Trophoblast cell (in vitro differentiated cells and primary cell): Measurements from ENCODE around the gene ZNHIT6.

Experiments
- DNase-seq, 2 donors: peaks; one replicate each; pipeline ENCODE4 v3.0.0-alpha.2; 2016
- H2AFZ ChIP-seq: 2 replicates; pipeline ENCODE4 v1.6.1; 2013; ENCODE audit warnings: low read length, moderate library complexity, mild to moderate bottlenecking; ENCODE audit not compliant: insufficient read depth, poor library complexity
- H2AK5ac ChIP-seq: 2 replicates; pipeline ENCODE4 v1.6.1; 2013; ENCODE audit warnings: mild to moderate bottlenecking, low read length
- H2BK120ac ChIP-seq: 2 replicates; pipeline ENCODE4 v1.6.1; 2013; ENCODE audit warnings: low read length, mild to moderate bottlenecking, moderate library complexity; ENCODE audit not compliant: insufficient read depth, poor library complexity
- H2BK12ac ChIP-seq: 2 replicates; pipeline ENCODE4 v1.6.1; 2013; ENCODE audit warnings: mild to moderate bottlenecking, low read length, moderate library complexity
- H2BK5ac ChIP-seq: 2 replicates; pipeline ENCODE4 v1.6.1; 2013; ENCODE audit warnings: low read length, low read depth, moderate library complexity, mild to moderate bottlenecking; ENCODE audit not compliant: poor library complexity
- H3K14ac ChIP-seq: 2 replicates; pipeline ENCODE4 v1.6.1; 2013; ENCODE audit warnings: mild to moderate bottlenecking, low read length
- H3K18ac ChIP-seq: 2 replicates; pipeline ENCODE4 v1.6.1; 2013; ENCODE audit warnings: mild to moderate bottlenecking, low read length
- H3K23ac ChIP-seq: 2 replicates; pipeline ENCODE4 v1.6.1; 2013; ENCODE audit warnings: low read length
- H3K27ac ChIP-seq: 2 replicates; pipeline ENCODE4 v1.5.1; 2013; ENCODE audit warnings: low read depth, mild to moderate bottlenecking, inconsistent platforms, low read length, moderate library complexity
- H3K27me3 ChIP-seq: 2 replicates; pipeline ENCODE4 v1.6.1; 2013; ENCODE audit warnings: inconsistent platforms, mild to moderate bottlenecking, low read length, moderate library complexity; ENCODE audit not compliant: insufficient read depth
- H3K36me3 ChIP-seq, 2 experiments: 1 replicate in 1 of 2; 2 replicates in 1 of 2; pipeline ENCODE4 v1.6.1; 2013; ENCODE audit warnings: low read length in 2 of 2, mild to moderate bottlenecking in 2 of 2, moderate library complexity in 1 of 2; ENCODE audit not compliant: insufficient read depth in 2 of 2, control insufficient read depth in 1 of 2
- H3K4ac ChIP-seq: 2 replicates; pipeline ENCODE4 v1.6.1; 2013; ENCODE audit warnings: low read depth, mild to moderate bottlenecking, low read length, moderate library complexity
- H3K4me1 ChIP-seq, 2 experiments: 1 replicate in 1 of 2; 2 replicates in 1 of 2; pipeline ENCODE4 v1.6.1; 2013; ENCODE audit warnings: low read length in 2 of 2, mild to moderate bottlenecking in 2 of 2, moderate library complexity in 1 of 2; ENCODE audit not compliant: insufficient read depth in 2 of 2, control insufficient read depth in 1 of 2
- H3K4me2 ChIP-seq: 2 replicates; pipeline ENCODE4 v1.6.1; 2013; ENCODE audit warnings: inconsistent platforms, mild to moderate bottlenecking, low read length, moderate library complexity
- H3K4me3 ChIP-seq: 2 replicates; pipeline ENCODE4 v1.5.1; 2013; ENCODE audit warnings: mild to moderate bottlenecking, low read depth, low read length, inconsistent platforms
- H3K79me1 ChIP-seq: one replicate; pipeline ENCODE4 v1.6.1; 2013; ENCODE audit warnings: low read length
- H3K79me2 ChIP-seq: 2 replicates; pipeline ENCODE4 v1.6.1; 2013; ENCODE audit warnings: low read length, mild to moderate bottlenecking; ENCODE audit not compliant: control insufficient read depth, insufficient read depth, poor library complexity
- H3K9ac ChIP-seq: 2 replicates; pipeline ENCODE4 v1.6.1; 2013; ENCODE audit warnings: mild to moderate bottlenecking, low read length
- H3K9me3 ChIP-seq: 2 replicates; pipeline ENCODE4 v1.6.1; 2013; ENCODE audit warnings: low read depth, mild to moderate bottlenecking, control low read depth, inconsistent platforms, low read length; ENCODE audit not compliant: insufficient read depth
- H4K12ac ChIP-seq: 2 replicates; pipeline ENCODE4 v1.6.1; 2013; ENCODE audit warnings: low read depth, mild to moderate bottlenecking, low read length, moderate library complexity
- H4K8ac ChIP-seq: 2 replicates; pipeline ENCODE4 v1.6.1; 2013; ENCODE audit warnings: low read depth, mild to moderate bottlenecking, low read length, moderate library complexity
- H4K91ac ChIP-seq: one replicate; pipeline ENCODE4 v1.6.1; 2013; ENCODE audit warnings: low read depth, mild to moderate bottlenecking, low read length, moderate library complexity
- WGBS: extraction: QIAGEN DNeasy Blood & Tissue Kit; methylation state at CpG from one replicate; pipeline ENCODE4 v1.1.7; 2013; ENCODE audit warnings: missing lambda C conversion rate; ENCODE audit not compliant: insufficient read length, insufficient coverage; ENCODE audit errors: extremely low coverage; 5-methylcytosine and 5-hydroxymethylcytosine counted together

ZNHIT6 gene

GRCh38 chr1:85665932-85666331 lies 42.3 kb downstream of the ZNHIT6 start:
- Histone ChIP-seq H2BK120ac (no peak overlapping the region), H3K4ac (no peak overlapping the region), H4K12ac (no peak overlapping the region), H3K36me3 (peaks cover 0 to 2% of the 10 kb centered on the region in 2 experiments), H2BK5ac (no peak overlapping the region), H2AK5ac (no peak overlapping the region), H3K27ac (no peak overlapping the region), H3K79me1 (no peaks in the 10 kb centered on the region), H3K4me3 (no peak overlapping the region), H2BK12ac (no peak overlapping the region), H3K79me2 (no peaks in the 10 kb centered on the region), H3K9me3 (no peaks in the 10 kb centered on the region), H3K23ac (no peak overlapping the region), H3K9ac (no peak overlapping the region), H4K8ac (no peak overlapping the region), H3K18ac (no peak overlapping the region), H3K27me3 (no peaks in the 10 kb centered on the region), H4K91ac (no peak overlapping the region), H3K4me2 (no peak overlapping the region), H3K4me1 (no peaks in the 10 kb centered on the region), H3K14ac (no peak overlapping the region), H2AFZ (no peak overlapping the region)
- 100% methylated on average over 1 of the region's 1 CpG for WGBS
- no peak for DNase-seq

DNA sequence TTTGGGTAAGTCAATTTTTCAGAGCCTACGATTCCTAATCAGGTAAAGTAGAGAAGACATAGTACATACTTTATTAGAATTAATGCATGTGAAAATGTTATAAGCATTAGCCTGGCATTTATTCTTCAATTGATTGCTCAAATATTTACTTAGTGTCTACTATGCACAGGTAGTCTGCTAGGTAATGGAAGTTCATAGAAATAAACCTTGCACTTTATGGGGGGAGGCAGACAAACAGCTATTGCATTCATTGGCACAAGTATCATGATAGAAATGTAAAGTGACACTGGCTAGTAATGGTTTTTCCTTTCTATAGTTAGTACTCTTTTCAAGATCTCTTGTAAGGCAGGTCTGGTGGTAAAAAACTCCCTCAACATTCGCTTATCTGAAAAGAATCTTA lies 44.9 kb downstream of the ZNHIT6 start:
- no peaks in the 10 kb centered on the region for H3K9me3 ChIP-seq
- no peak overlapping the region for H2BK5ac ChIP-seq
- no peaks in the 10 kb centered on the region for H3K79me2 ChIP-seq
- H3K4me1 ChIP-seq: no peaks in the 10 kb centered on the region
- H3K4ac ChIP-seq: no peak overlapping the region
- no peak for DNase-seq
- H2AK5ac ChIP-seq: no peak overlapping the region
- no peak overlapping the region for H3K9ac ChIP-seq
- H3K4me3 ChIP-seq: no peak overlapping the region
- no peaks in the 10 kb centered on the region for H3K27me3 ChIP-seq
- H3K4me2 ChIP-seq: no peak overlapping the region
- peaks cover 0 to 2% of the 10 kb centered on the region in 2 experiments for H3K36me3 ChIP-seq
- no peak overlapping the region for H3K27ac ChIP-seq
- no CpG with 5 or more reads among the region's 2 CpGs for WGBS
- H3K14ac ChIP-seq: no peak overlapping the region
- H2AFZ ChIP-seq: no peak overlapping the region
- no peak overlapping the region for H2BK120ac ChIP-seq
- no peak overlapping the region for H4K91ac ChIP-seq
- no peak overlapping the region for H3K23ac ChIP-seq
- H4K8ac ChIP-seq: no peak overlapping the region
- H3K18ac ChIP-seq: no peak overlapping the region
- no peak overlapping the region for H2BK12ac ChIP-seq
- H3K79me1 ChIP-seq: no peaks in the 10 kb centered on the region
- H4K12ac ChIP-seq: no peak overlapping the region

- Histone ChIP-seq H3K4me1 (no peaks in the 10 kb centered on the region), H4K12ac (no peak overlapping the region), H4K8ac (no peak overlapping the region), H3K36me3 (peaks cover 0 to 2% of the 10 kb centered on the region in 2 experiments), H3K4me2 (no peak overlapping the region), H3K27me3 (no peaks in the 10 kb centered on the region), H2BK5ac (no peak overlapping the region), H3K4ac (no peak overlapping the region), H3K9ac (no peak overlapping the region), H3K23ac (no peak overlapping the region), H4K91ac (no peak overlapping the region), H3K9me3 (no peaks in the 10 kb centered on the region), H3K18ac (no peak overlapping the region), H3K4me3 (no peak overlapping the region), H3K79me2 (no peaks in the 10 kb centered on the region), H3K14ac (no peak overlapping the region), H3K27ac (no peak overlapping the region), H2AK5ac (no peak overlapping the region), H2BK120ac (no peak overlapping the region), H3K79me1 (no peaks in the 10 kb centered on the region), H2AFZ (no peak overlapping the region), H2BK12ac (no peak overlapping the region)
- no CpG with 5 or more reads among the region's 2 CpGs for WGBS
- no peak for DNase-seq
These were observed 46.5 kb downstream of the ZNHIT6 start for GRCh38 chr1:85661767-85662166.

- H3K79me2 ChIP-seq: no peaks in the 10 kb centered on the region
- H3K4me2 ChIP-seq: no peak overlapping the region
- H4K91ac ChIP-seq: no peak overlapping the region
- H2AK5ac ChIP-seq: no peak overlapping the region
- H3K27ac ChIP-seq: no peak overlapping the region
- no peak overlapping the region for H2BK5ac ChIP-seq
- H2AFZ ChIP-seq: no peak overlapping the region
- no peak overlapping the region for H4K8ac ChIP-seq
- H3K4ac ChIP-seq: no peak overlapping the region
- no peaks in the 10 kb centered on the region for H3K79me1 ChIP-seq
- H3K36me3 ChIP-seq: peaks cover 0 to 2% of the 10 kb centered on the region in 2 experiments
- no peaks in the 10 kb centered on the region for H3K27me3 ChIP-seq
- no peak overlapping the region for H3K23ac ChIP-seq
- H2BK120ac ChIP-seq: no peak overlapping the region
- no peak overlapping the region for H4K12ac ChIP-seq
- no peak overlapping the region for H2BK12ac ChIP-seq
- H3K14ac ChIP-seq: no peak overlapping the region
- no peak overlapping the region for H3K9ac ChIP-seq
- no peaks in the 10 kb centered on the region for H3K9me3 ChIP-seq
- H3K4me1 ChIP-seq: no peaks in the 10 kb centered on the region
- no peak overlapping the region for H3K4me3 ChIP-seq
- H3K18ac ChIP-seq: no peak overlapping the region
- no peak for DNase-seq
These were observed 47.7 kb downstream of the ZNHIT6 start for GRCh38 chr1:85660541-85660940.
